ENCODE results near the gene JMJD7.
"Not testable (repeated sequence)": the region's sequence is repeated elsewhere in the genome, so short reads cannot be mapped to it uniquely, and the experiment has no call there.

Gene JMJD7

DNA sequence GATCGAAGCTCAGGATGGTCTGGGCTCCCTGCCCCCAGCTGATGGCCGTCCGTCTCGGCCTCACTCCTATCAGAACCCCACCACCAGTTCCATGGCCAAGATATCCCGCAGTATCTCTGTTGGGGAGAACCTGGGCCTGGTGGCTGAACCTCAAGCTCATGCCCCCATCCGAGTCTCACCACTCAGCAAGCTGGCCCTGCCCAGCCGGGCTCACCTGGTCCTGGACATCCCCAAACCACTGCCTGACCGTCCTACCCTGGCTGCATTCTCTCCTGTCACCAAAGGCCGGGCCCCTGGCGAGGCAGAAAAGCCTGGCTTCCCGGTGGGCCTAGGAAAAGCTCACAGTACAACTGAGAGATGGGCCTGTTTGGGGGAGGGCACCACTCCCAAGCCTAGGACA lies 4.4 kb upstream of the JMJD7 start:
- DNase-seq: no peak

DNA sequence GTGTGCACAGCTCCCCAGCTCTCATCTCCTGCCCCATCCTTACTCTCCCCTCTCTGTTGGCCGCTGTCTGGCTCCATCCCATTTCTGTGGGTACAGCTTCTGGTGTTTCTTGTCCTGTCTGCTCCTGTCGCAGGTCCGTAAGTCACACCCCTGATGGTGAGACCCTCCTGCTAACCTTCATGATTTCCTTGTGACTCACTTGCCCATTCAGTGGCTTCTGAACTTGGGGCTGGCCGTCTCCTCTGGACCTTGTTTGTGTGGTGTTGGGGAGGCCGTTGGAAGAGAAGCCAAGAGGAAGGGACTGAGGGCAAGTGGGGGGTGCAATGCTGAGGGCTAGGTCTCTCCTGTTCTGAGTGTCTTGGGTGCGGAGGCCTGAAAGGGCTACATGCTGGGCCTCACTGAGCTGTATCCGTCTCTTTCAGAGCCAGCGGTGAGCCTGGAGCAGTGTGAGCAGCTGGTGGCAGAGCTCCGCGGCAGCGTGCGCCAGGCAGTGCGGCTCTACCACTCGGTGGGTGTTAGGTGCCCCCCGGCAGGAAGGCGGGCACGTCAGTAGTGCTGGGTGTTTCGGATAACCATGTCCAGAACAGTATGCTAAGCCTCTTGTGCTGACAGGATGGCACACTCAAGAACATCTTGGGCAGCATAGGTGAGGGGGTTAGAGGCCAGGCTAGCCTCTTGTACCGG lies 3.7 kb upstream of the JMJD7 start:
- no peak for DNase-seq

DNA sequence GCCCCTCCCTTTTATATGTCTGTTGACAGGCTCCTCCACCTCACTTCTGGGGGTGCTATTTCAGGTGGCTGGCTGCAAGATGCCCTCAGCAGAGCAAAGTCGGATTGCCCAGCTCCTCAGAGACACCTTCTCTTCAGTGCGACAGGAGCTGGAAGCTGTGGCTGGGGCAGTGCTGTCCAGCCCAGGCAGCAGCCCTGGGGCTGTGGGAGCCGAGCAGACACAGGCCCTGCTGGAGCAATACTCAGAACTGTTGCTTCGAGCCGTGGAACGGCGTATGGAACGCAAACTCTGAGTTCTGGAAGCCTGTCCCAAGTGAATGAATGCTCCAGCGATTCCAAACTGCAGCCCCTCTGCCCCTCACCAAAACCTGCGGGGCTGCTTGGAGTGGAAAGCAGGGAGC lies 2.7 kb upstream of the JMJD7 start:
- no peak for DNase-seq

DNA sequence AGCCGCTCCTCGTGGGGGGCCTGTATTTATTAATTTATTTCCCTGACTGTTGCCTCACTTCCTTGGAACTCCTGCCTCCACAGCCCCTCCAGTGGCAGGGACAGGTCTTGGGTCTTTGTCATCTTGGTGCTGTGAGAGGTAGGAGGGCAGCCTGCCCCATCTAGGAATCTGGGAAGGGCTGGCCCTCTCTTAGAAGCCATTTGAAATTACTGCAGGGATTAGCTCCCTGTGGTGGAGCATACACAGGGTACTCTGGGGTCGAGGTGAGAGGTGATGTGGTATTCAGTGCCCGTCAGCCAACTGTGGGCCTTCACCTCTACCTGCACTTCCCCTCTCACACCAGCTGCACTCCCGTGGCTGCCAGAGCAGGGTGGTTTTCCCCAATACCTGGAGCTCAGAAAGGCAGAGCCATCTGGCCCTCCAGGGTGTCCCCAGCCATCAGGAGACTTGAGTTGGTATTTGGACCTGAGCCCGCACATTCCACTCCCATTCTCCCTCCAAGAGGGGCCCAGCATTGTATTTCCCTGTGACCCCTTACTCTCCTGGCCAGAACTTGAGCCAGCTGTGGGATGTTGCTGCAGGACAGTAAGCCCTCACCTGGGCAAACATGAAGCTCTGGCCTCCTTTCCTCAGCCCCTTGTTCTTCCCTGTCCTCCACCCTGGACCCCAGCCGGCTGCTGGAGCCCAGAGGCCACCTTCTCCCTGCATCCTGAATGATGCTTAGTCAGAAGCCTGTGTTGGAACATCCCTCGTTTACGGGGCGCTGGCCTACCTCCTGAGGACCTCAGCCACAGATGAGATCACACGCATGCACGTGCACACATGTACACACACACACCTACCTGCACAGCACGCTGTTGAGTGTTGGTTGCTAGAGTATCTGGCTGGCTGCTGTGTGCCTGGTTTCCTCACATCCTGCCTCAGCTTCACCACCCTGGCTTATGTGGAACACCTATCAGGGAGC lies 2.0 kb upstream of the JMJD7 start:
- no peak for DNase-seq

DNA sequence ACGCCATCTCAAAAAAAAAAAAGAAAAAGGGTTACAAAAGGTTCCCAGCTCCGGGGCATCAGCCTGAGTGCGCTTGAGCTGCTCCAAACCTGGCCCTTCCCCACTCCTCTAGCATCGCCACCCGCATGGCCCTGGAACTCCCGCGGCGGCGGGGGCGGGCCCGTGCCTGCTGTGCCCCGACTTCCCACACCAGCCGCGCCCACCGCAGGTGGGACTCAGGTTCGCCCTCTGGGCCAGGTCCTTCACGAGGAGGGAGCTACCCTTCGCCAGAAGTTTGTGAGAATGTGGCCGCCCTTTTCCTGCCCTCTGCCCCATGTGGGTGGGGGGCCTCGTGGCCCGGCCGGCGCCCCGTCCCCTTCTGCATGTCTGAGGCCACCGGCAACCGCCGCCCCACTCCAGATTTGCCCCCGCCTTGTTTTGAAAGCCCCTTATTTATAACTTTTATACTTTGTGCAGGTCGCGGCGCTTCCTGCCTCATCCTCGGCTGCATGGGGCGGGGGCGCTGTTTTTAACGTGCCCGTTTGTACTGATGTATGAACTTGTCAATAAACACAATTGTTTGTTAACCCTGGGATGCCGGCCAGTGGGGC lies 507 bp upstream of the JMJD7 start:
- DNase-seq: no peak

DNA sequence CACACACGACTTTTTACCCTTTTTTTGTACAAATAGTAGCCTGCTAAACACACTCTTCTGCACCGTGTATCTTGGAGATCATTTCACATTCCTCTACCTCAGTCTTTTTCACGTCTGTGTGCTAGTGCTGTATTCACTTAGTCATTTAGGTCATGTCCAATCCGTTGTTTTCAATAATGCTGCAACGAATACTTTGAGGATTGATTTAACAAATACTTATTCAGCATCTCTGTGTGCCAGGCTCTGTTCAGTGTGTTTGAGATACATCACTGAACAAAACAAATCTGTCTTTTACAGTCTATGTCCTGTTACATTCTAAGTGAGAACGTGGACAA lies 882 bp downstream of the JMJD7 start:
- DNase-seq: no peak

DNA sequence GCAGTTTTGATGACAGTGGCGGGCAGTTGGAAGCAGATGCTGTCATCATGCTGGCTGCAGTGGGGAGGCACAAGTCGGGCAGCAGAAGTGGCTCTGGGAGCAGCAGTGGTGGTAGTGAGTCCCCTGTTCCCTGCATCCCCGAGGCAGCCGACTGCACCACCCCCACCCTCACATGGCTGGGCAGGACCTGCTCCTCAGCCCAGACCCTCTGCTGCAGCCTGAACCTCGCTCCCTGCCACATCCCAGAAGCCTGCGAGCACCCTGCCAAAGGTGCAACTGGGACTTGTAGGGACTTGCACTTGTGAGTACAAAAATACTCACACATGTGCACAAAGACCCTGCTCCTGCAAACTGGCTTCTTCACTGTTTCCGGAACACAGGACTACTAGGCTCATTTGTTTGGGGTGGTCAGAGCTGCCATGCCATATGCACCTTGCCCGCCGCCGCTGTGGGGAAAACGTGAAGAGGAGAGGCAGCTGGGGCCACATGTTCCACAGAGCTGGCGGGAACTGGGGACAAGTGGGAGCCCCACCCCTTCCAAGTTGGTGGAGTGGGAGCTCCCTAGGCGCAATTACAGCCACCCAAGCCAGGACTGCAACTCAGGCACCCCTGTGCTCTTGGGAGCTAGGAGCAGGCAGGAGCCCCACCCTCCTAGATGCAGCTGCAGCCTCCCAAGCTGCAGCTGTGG lies 2.2 kb downstream of the JMJD7 start:
- no peak for DNase-seq

DNA sequence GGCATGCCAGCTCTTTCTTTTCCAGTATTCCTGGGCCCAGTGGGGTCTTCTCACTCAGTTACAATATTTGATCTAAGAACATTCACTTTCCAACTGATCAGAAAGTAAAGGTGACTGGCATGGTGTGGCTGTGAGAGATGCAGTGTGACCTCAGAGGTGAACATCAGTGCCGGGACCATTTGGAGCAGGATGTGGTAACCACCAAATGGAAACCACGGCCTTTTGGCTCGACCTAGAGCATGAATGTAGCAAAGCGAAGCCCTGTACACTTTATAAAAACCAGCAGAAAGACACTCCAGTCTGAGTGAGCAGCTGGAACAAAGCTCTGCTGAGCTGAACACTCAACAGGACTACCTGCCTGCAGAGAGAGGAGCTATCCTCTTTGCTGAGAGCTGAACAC lies 3.4 kb downstream of the JMJD7 start:
- DNase-seq: not testable (repeated sequence)

DNA sequence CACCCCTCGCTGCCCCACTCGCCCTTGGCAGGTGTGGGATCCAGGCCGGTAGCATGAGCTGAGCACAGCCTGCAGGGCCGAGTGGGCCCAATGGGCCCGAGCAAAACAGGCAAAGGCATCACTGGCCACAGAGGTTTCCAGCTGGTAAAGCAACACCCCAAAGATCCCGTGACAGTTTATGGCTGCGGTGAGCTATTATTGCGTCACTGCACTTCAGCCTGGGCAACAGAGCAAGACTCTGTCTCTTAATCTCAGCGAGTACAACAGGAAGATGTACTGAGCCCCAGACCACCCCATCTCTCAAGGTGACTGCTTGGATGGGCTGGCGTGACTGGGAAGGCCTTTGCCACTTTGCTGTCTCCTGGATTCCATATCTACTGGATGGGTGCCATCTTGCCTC lies 4.3 kb downstream of the JMJD7 start:
- DNase-seq: no peak

DNA sequence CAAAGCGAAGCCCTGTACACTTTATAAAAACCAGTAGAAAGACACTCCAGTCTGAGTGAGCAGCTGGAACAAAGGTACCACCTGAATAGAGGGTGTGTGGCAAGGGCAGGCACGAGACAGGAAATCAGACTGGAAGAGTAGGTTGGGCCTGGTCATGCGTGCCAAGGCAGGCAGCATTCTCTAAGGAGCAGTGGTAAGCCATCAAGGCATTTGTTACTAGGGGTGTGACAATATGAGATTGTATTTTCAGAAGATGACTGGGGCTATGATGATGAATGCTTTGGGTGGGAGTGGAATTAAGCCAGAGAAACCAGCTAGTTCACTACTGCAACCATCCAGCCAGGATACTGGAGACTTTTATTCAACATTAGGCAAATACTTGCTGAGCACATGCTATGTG lies 5.0 kb downstream of the JMJD7 start:
- no peak for DNase-seq

DNA sequence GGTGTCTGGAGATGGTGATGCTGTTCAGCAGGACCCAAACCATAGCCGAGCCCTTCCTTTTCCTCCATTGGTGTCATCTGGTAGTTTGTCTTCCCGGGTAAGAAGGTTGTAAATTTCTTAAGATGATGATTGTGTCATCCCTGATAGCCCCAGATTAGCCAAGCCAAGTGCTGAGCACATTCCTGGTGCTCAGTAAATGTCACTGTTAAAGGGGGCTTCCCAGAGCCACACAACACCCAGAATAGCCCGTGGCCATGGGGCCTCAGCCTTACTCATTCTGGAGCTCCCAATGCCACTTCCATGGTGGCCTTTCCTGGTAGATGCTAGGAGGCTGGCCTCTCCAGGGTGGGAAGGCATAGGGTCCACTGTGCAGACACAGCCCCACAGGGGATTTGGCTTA lies 6.2 kb downstream of the JMJD7 start:
- no peak for DNase-seq

DNA sequence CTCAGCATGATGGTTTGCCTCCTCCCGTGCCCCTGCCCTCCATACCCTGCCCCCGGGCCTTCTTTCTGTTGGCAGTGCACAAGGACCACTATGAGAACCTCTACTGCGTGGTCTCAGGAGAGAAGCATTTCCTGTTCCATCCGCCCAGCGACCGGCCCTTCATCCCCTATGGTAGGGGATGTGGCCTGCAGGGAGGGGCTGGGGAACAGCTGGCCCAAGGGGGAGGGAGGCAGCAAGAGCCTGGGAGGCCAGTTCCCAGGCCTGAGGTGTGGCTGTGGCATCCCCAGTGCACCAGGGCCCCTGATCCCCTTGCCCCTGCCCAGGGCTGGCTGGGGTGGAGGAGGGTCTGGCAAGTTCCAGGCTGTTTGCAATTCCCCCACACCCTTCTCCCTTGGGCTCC lies 8.2 kb downstream of the JMJD7 start:
- DNase-seq: no peak

DNA sequence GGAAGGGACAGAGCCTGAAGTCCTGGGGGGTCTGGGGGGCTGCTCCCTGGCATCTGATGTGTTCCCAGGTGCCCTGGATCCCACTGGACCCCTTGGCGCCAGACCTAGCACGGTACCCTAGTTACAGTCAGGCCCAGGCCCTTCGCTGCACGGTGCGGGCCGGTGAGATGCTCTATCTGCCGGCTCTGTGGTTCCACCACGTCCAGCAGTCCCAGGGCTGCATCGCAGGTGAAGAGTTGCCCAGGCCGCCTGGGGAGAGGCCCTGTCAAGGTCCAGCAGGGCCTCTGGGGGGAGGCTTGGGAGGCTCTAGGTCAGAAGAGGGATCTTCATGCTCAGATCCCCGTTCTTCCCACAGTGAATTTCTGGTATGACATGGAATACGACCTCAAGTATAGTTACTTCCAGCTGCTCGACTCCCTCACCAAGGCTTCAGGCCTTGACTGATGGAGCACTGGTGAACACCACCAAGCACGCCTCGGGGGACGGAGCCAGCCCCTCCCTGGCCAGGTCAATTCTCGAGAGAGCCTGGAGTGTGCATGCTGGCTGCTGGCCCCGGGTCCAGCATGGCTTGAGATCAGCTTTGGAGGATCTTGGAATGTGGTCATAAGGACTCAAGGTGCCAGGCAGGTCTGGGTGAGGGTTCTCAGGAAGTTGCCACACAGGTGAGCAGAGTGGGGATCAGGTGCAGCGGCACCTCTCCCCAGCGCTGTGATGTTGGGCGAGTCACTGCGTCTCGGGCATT lies 9.0 kb downstream of the JMJD7 start:
- DNase-seq: no peak

DNA sequence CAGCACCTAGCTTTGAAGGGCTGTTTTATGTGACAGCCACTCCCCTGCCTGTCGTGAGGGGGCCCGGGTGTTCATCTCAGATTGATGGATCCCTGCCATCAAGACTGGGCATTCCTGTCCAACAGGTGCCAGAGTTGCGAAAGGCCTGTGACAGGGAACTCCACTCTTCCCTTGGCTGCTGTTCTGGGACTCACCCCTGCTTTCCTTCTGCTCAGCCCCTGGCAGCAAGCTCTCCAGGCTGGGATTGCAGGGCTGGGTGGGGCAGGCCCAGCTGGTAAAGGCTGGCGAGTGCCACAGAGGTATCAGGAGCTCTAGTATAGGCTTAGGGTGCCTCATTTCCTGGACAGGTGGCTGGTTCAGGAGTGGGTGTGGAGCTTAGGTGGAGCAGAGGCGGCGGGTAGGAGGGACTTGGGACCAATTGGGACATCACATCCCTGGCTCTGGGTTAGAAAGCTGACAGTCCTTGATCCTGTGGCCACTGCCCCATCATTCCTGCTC lies 10.6 kb downstream of the JMJD7 start, which contains the start of gene PLA2G4B:
PLA2G4B (plus strand) TSS at position 448 of the 498 bp plus-strand sequence. CDS start 67 bp downstream, outside the sequence.
- no peak for DNase-seq

DNA sequence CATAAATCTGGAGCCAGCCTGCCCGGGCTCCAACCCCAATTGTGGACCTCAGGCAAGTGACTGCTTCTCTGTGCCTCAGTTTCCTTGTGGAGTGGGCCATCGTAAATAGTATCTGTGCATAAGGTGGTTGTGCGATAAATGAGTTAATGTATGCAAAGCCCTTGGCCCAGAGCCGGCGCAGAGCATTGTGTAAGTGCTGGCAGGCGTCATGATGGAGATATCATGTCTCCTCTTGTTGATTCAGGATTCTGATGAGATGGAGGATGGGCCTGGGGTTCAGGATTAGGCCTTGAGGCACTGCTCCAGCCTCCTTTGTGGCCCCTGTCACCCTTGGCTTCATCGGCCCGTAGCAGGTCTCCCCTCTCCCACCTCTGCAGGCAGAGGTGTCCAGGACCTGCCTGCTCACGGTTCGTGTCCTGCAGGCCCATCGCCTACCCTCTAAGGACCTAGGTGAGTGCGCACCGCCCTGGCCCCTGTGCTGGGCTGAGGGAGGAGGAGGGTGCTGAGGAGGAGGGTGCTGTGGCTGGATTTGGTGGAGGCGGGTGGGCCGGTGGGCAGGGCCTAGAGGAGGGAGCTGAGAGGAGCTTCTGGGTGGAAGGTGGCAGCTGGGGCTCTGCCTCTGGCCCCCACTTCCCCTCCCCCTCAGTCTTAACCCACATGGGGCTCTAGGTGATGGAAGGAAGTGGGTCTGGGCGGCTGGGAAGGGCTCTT lies 12.0 kb downstream of the JMJD7 start:
- DNase-seq: no peak

DNA sequence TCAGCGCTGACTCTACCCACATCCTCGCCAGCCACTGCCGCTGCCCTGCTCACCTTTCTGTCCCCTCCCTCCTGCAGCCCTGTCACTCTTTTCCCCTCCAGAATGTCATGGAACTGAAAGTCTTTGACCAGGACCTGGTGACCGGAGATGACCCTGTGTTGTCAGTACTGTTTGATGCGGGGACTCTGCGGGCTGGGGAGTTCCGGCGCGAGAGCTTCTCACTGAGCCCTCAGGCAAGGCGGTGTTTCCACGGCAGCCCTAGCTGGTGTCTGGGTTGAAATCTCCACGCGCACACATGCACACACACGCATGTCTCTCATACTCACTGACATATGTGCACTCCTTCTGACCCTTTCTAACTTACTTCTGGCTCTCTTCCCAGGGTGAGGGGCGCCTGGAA lies 12.8 kb downstream of the JMJD7 start:
- DNase-seq: no peak

DNA sequence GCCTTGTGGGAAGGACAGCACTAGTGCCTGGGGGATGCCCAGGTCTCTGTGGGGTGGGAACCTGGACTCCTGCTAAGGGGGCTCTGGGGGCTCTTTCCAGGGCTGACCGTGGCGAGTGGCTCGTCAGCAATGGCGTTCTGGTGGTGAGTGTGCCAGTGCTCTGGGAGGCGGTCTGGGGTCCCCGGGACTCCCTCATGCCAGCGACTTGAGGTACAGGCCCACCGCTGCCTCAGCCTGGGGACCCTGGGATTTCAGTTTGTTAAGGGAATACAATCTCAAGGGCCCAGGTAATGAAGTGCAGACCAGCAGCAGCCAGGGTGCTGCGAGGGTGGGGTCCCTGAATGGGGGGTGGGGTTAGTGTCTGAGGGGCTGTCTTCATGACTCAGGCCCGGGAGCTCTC lies 13.2 kb downstream of the JMJD7 start:
- no peak for DNase-seq

DNA sequence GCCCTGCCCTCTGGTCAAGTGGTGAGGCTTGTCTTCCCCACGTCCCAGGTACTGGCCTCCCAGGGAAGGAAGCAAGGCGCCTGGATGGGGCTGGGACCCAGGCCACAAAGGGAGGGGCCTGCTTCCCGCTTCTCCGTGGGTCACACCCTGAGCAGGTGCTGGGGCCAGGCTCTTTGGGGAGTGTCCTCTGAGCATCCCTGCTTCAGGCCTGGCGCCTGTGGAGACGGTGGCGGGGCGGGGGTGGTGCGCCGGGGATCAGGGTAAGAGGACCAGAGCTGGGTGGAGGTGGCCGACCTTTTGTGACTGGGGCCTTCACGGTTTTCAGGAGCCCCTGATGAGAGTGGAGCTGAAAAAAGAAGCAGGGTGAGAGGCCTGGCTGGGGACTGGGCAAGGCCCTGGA lies 14.3 kb downstream of the JMJD7 start:
- no peak for DNase-seq

DNA sequence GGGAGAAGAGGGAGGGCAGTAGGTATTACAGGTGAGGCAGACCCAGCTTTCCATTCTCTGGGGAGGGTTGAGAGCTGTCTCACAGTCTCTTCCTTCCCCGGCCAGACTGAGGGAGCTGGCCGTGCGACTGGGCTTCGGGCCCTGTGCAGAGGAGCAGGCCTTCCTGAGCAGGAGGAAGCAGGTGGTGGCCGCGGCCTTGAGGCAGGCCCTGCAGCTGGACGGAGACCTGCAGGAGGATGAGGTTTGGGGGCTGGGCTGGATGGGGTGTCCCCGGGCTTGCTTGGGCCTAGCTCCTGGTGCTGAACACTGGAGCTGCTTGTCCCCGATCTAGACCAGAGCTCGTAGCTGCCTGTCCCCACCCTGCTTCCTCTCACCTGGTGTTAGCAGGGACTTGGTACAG lies 15.7 kb downstream of the JMJD7 start:
- DNase-seq: no peak

DNA sequence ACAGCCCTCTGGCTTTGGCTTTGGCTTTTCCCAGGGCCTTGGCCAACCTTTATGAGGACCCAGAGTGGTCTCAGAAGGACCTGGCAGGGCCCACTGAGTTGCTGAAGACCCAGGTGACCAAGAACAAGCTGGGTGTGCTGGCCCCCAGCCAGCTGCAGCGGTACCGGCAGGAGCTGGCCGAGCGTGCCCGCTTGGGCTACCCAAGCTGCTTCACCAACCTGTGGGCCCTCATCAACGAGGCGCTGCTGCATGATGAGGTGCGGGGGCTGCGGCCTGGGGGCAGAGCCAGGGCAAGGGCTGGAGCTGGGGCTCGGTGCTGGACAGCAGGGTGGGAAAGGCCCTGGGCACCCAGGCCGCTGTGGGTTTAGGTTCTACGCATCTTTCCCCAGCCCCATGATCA lies 16.9 kb downstream of the JMJD7 start:
- DNase-seq: no peak

DNA sequence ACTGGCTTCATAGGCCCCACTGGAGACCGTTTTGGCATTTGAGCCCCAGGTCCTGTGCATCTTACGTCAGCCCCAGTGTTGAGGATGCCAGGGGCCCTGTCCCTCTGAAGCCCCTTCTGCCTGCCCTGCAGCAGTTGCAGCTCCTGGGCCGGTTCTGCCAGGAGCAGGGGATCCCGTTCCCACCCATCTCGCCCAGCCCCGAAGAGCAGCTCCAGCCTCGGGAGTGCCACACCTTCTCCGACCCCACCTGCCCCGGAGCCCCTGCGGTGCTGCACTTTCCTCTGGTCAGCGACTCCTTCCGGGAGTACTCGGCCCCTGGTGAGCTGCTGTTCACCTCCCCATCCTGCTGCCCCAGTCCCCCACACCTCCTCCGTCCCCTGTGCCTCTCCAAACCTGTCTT lies 19.3 kb downstream of the JMJD7 start:
- DNase-seq: no peak

DNA sequence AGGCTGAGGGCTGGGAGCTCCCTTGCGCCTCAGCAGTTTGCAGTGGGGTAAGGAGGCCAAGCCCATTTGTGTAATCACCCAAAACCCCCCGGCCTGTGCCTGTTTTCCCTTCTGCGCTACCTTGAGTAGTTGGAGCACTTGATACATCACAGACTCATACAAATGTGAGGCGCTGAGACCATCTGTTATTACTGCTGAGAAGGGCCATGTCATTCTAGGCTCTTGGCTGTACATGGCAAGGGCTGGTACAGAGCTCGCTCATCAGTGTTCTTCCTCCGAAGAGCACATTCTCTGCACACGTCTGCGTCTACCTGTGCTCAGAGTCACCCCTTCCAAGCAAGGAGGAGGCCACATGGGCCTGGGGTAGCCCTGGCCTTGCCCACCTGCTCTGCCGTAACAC lies 20.1 kb downstream of the JMJD7 start:
- DNase-seq: no peak
